Myometrial cell (primary cell): Measurements from ENCODE around the gene TRIM23. TPM values are rescaled to one million over a fixed set of nuclear protein-coding genes. Genes with fewer than 3 reads are reported as not detected.

Experiments used
- total RNA-seq: library from RNA; depleted of rRNA; stranded (reverse); fragments of >200 nt; gene quantifications from 2 replicates; pipeline ENCODE4 v1.2.3, GENCODE V29; 2015

Gene TRIM23
- total RNA-seq = 11.0 and 15.6 TPM in 2 replicates

GRCh38 chr5:65624025-65624570 lies at the start of gene TRIM23:
Gene TRIM23 (minus strand): TSS chr5:65624333. CDS start chr5:65624274, 59 bp downstream.

GRCh38 chr5:65624571-65625555 lies 730 bp upstream of the TRIM23 start, which contains the start of the genes SHLD3 and TRAPPC13:
Gene SHLD3 (plus strand): TSS chr5:65625027. CDS start chr5:65629588, 4,561 bp downstream.
Gene TRAPPC13 (plus strand): TSS chr5:65625027. CDS start chr5:65625061, 34 bp downstream.

GRCh38 chr5:65562731-65563701 lies 61.1 kb downstream of the TRIM23 start, which contains the start of the genes CENPK and PPWD1:
Gene CENPK (minus strand): TSS chr5:65563168. CDS start chr5:65554907, 8,261 bp downstream.
Gene PPWD1 (plus strand): TSS chr5:65563296. CDS start chr5:65563311, 15 bp downstream.

Other genes starting within 250 kb of the TRIM23 start
- gene ADAMTS6, start 142.4 kb downstream of the TRIM23 start, total RNA-seq = 17.3 and 28.2 TPM in 2 replicates
- gene CENPK, start 61.2 kb downstream of the TRIM23 start, total RNA-seq = 14.7 and 20.7 TPM in 2 replicates
- 25.9 and 34.6 TPM in 2 replicates for gene PPWD1, start 61.0 kb downstream of the TRIM23 start, total RNA-seq
- gene SHLD3, start 694 bp upstream of the TRIM23 start, total RNA-seq = 0.58 and 1.2 TPM in 2 replicates
- 20.2 and 21.4 TPM in 2 replicates for gene TRAPPC13, start 694 bp upstream of the TRIM23 start, total RNA-seq
- gene SGTB, start 97.8 kb upstream of the TRIM23 start, total RNA-seq = 15.6 and 26.6 TPM in 2 replicates
- gene NLN, start 97.9 kb upstream of the TRIM23 start, total RNA-seq = 38.9 and 45.0 TPM in 2 replicates